Measurements from ENCODE around the gene ANKRD10. TPM values are rescaled to one million over a fixed set of nuclear protein-coding genes. Genes with fewer than 3 reads are reported as not detected.

The ANKRD10 gene
- total RNA-seq, 1 experiment from 2014 or later = 132 TPM

- POLR2A ChIA-PET = no interaction called here
- no peaks in the 10 kb centered on the region for H3K9me3 ChIP-seq
- intact Hi-C loops (cut with micrococcal nuclease; ENCODE audit: unreplicated experiment) = no loop called here
- DNase-seq = no peak
- H3K4me1 ChIP-seq = 0 out of 2 replicates have a peak, but pooled peaks cover under 1% of the 10 kb centered on the region
- Mint-ChIP-seq H3K9me3 (ENCODE audit: unreplicated experiment) (no peaks in the 10 kb centered on the region), H3K27me3 (ENCODE audit: insufficient read depth, unreplicated experiment) (no peaks in the 10 kb centered on the region), H3K4me1 (ENCODE audit: low read depth, unreplicated experiment) (peaks cover 17% of the 10 kb centered on the region), H3K4me3 (ENCODE audit: unreplicated experiment) (no peak overlapping the region), H3K36me3 (ENCODE audit: insufficient read depth, unreplicated experiment) (no peaks in the 10 kb centered on the region), H3K27ac (ENCODE audit: unreplicated experiment) (no peak overlapping the region)
- H3K27me3 ChIP-seq (replicated peaks; ENCODE audit: control insufficient read depth, insufficient read depth, low read length) = no peaks in the 10 kb centered on the region
- no peaks in the 10 kb centered on the region for H3K36me3 ChIP-seq (ENCODE audit: control insufficient read depth, insufficient read depth, low read length)
- CTCF ChIA-PET = no interaction called here
- no TSS peak for BruUV-seq (replicated peaks)
- H3K4me3 ChIP-seq (ENCODE audit: low read depth, low read length) = no peak overlapping the region
- TF ChIP-seq, protein P1, sequence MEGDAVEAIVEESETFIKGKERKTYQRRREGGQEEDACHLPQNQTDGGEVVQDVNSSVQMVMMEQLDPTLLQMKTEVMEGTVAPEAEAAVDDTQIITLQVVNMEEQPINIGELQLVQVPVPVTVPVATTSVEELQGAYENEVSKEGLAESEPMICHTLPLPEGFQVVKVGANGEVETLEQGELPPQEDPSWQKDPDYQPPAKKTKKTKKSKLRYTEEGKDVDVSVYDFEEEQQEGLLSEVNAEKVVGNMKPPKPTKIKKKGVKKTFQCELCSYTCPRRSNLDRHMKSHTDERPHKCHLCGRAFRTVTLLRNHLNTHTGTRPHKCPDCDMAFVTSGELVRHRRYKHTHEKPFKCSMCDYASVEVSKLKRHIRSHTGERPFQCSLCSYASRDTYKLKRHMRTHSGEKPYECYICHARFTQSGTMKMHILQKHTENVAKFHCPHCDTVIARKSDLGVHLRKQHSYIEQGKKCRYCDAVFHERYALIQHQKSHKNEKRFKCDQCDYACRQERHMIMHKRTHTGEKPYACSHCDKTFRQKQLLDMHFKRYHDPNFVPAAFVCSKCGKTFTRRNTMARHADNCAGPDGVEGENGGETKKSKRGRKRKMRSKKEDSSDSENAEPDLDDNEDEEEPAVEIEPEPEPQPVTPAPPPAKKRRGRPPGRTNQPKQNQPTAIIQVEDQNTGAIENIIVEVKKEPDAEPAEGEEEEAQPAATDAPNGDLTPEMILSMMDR (IDR thresholded peaks at IDR 0.05; ENCODE audit: insufficient read depth in 1 of 2, low read depth in 1 of 2, low read length in 1 of 2, severe bottlenecking in 1 of 2, unreplicated experiment in 1 of 2) = no peak
Measured at GRCh38 chr13:110832531-110832930, 82.3 kb downstream of the ANKRD10 start.

DNA sequence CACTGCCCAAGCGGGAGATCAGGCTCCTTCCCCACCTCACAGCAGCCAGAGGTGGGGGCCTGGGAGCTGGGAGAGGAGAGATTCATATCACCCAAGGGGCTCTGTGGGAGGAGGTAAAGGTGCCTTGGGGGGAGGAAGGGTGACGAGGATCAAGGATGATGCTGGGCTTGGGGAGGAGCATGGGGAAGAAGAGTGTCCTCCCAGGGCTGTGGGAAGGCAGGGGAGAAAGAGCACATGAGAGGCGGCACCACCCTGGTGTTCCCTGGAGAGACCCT is 82.7 kb downstream of the ANKRD10 start:
- Mint-ChIP-seq H3K4me3 (ENCODE audit: unreplicated experiment) (no peak overlapping the region), H3K9me3 (ENCODE audit: unreplicated experiment) (no peaks in the 10 kb centered on the region), H3K27ac (ENCODE audit: unreplicated experiment) (no peak overlapping the region), H3K4me1 (ENCODE audit: low read depth, unreplicated experiment) (peaks cover 13% of the 10 kb centered on the region), H3K27me3 (ENCODE audit: insufficient read depth, unreplicated experiment) (no peaks in the 10 kb centered on the region), H3K36me3 (ENCODE audit: insufficient read depth, unreplicated experiment) (no peaks in the 10 kb centered on the region)
- TF ChIP-seq, protein P1 (IDR thresholded peaks at IDR 0.05; ENCODE audit: insufficient read depth in 1 of 2, low read depth in 1 of 2, low read length in 1 of 2, severe bottlenecking in 1 of 2, unreplicated experiment in 1 of 2) = no peak
- Histone ChIP-seq H3K27me3 (replicated peaks; ENCODE audit: control insufficient read depth, insufficient read depth, low read length) (no peaks in the 10 kb centered on the region), H3K4me1 (no peaks in the 10 kb centered on the region), H3K36me3 (ENCODE audit: control insufficient read depth, insufficient read depth, low read length) (no peaks in the 10 kb centered on the region), H3K9me3 (no peaks in the 10 kb centered on the region), H3K4me3 (ENCODE audit: low read depth, low read length) (no peak overlapping the region)
- ChIA-PET POLR2A (no interaction called here), CTCF (no interaction called here)
- DNase-seq = no peak
- intact Hi-C loops (cut with micrococcal nuclease; ENCODE audit: unreplicated experiment) = no loop called here
- BruUV-seq (replicated peaks) = no TSS peak

- no peaks in the 10 kb centered on the region for H3K4me1 ChIP-seq
- no peaks in the 10 kb centered on the region for H3K9me3 Mint-ChIP-seq (ENCODE audit: unreplicated experiment)
- no TSS peak for BruUV-seq (replicated peaks)
- H3K27me3 ChIP-seq (replicated peaks; ENCODE audit: control insufficient read depth, insufficient read depth, low read length) = no peaks in the 10 kb centered on the region
- H3K4me3 ChIP-seq (ENCODE audit: low read depth, low read length) = no peak overlapping the region
- no peaks in the 10 kb centered on the region for H3K27me3 Mint-ChIP-seq (ENCODE audit: insufficient read depth, unreplicated experiment)
- peaks cover 8% of the 10 kb centered on the region for H3K4me1 Mint-ChIP-seq (ENCODE audit: low read depth, unreplicated experiment)
- ChIA-PET CTCF (no interaction called here), POLR2A (no interaction called here)
- no peaks in the 10 kb centered on the region for H3K9me3 ChIP-seq
- no peaks in the 10 kb centered on the region for H3K36me3 Mint-ChIP-seq (ENCODE audit: insufficient read depth, unreplicated experiment)
- H3K4me3 Mint-ChIP-seq (ENCODE audit: unreplicated experiment) = no peak overlapping the region
- H3K36me3 ChIP-seq (ENCODE audit: control insufficient read depth, insufficient read depth, low read length) = no peaks in the 10 kb centered on the region
- DNase-seq = no peak
- no peak overlapping the region for H3K27ac Mint-ChIP-seq (ENCODE audit: unreplicated experiment)
- TF ChIP-seq, protein P1 (IDR thresholded peaks at IDR 0.05; ENCODE audit: insufficient read depth in 1 of 2, low read depth in 1 of 2, low read length in 1 of 2, severe bottlenecking in 1 of 2, unreplicated experiment in 1 of 2) = no peak
- intact Hi-C loops (cut with micrococcal nuclease; ENCODE audit: unreplicated experiment) = no loop called here
Measured at GRCh38 chr13:110831437-110832204, 83.2 kb downstream of the ANKRD10 start.
